ENCODE results near the gene MYL7. TPM values are rescaled to one million over a fixed set of nuclear protein-coding genes. Genes with fewer than 3 reads are reported as not detected.

The MYL7 gene
- total RNA-seq, 1 experiment from 2014 or later: not detected

- ATAC-seq (no peak), DNase-seq (ENCODE audit: low read depth, low spot score) (no peak)
- no peaks in the 10 kb centered on the region for H3K9me2 ChIP-seq (ENCODE audit: insufficient read depth)
- BruUV-seq (replicated peaks): no TSS peak
- no peaks in the 10 kb centered on the region for H3K9me3 ChIP-seq (ENCODE audit: control insufficient read depth in 1 of 2, insufficient read depth in 1 of 2, low read depth in 1 of 2, low read length in 2 of 2)
- POLR2A ChIA-PET: interaction anchor here (1.5 kb wide), 1 partner anchor 14 kb away, joined by 3 read pairs; no protein-coding TSS in a partner anchor
- H3K4me2 ChIP-seq (ENCODE audit: low read length): no peak overlapping the region
- CTCF ChIA-PET: no interaction called here
- RAD21 ChIA-PET (ENCODE audit: low non-redundant PET in 1 of 2, low total read pairs in 2 of 2, uncharacterized antibody in 2 of 2, unreplicated experiment in 2 of 2): no interaction called here
- no peaks in the 10 kb centered on the region for H4K20me1 ChIP-seq (ENCODE audit: insufficient read depth)
- no peak overlapping the region for H3K4me3 ChIP-seq (replicated peaks in 1 of 2; ENCODE audit: low read depth in 1 of 2, low read length in 2 of 2)
- no peaks in the 10 kb centered on the region for H3K27me3 ChIP-seq (ENCODE audit: insufficient read depth, low read length)
- intact Hi-C loops (cut with micrococcal nuclease): no loop called here
- no peak overlapping the region for H3K9ac ChIP-seq (ENCODE audit: low read length)
- no peaks in the 10 kb centered on the region for H3K36me3 ChIP-seq (ENCODE audit: control insufficient read depth in 1 of 2, insufficient read depth in 2 of 2, low read length in 2 of 2)
- TF ChIP-seq CEBPB (IDR thresholded peaks at IDR 0.05; ENCODE audit: low read depth) (no peak), TCF7L2 (IDR thresholded peaks at IDR 0.05; ENCODE audit: borderline replicate concordance, extremely low read depth, insufficient read depth, insufficient read length) (no peak), ZFX (IDR thresholded peaks at IDR 0.05) (no peak), ZNF274 (IDR thresholded peaks at IDR 0.05; ENCODE audit: low read depth, low read length) (no peak), CBX3 (IDR thresholded peaks at IDR 0.05; ENCODE audit: low read depth) (no peak), ATF3 (IDR thresholded peaks at IDR 0.05) (no peak)
- TF ChIP-seq, protein P1, sequence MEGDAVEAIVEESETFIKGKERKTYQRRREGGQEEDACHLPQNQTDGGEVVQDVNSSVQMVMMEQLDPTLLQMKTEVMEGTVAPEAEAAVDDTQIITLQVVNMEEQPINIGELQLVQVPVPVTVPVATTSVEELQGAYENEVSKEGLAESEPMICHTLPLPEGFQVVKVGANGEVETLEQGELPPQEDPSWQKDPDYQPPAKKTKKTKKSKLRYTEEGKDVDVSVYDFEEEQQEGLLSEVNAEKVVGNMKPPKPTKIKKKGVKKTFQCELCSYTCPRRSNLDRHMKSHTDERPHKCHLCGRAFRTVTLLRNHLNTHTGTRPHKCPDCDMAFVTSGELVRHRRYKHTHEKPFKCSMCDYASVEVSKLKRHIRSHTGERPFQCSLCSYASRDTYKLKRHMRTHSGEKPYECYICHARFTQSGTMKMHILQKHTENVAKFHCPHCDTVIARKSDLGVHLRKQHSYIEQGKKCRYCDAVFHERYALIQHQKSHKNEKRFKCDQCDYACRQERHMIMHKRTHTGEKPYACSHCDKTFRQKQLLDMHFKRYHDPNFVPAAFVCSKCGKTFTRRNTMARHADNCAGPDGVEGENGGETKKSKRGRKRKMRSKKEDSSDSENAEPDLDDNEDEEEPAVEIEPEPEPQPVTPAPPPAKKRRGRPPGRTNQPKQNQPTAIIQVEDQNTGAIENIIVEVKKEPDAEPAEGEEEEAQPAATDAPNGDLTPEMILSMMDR (IDR thresholded peaks at IDR 0.05 in 2 of 3, conservative IDR thresholded peaks at IDR 0.05 in 1 of 3; ENCODE audit: borderline replicate concordance in 1 of 3, insufficient read depth in 1 of 3, low read depth in 2 of 3, low read length in 2 of 3): no peak
- H2AFZ ChIP-seq (ENCODE audit: low read depth, low read length, poor library complexity, severe bottlenecking): no peak overlapping the region
- H3K27ac ChIP-seq (ENCODE audit: low read depth, low read length): no peak overlapping the region
- no peaks in the 10 kb centered on the region for H3K4me1 ChIP-seq (ENCODE audit: control insufficient read depth in 1 of 2, insufficient read depth in 2 of 2, low read length in 2 of 2)
- H3K79me2 ChIP-seq (ENCODE audit: insufficient read depth, low read length): no peaks in the 10 kb centered on the region
Measured at GRCh38 chr7:44098092-44099068, 42.8 kb downstream of the MYL7 start.

Data from HCT116 (cell line).